ACC112 (cell line): ENCODE measurements around the gene RBM20.
"Not testable (repeated sequence)": the region's sequence is repeated elsewhere in the genome, so short reads cannot be mapped to it uniquely, and the experiment has no call there.

ENCODE experiments used
- H2AFZ ChIP-seq: fragments of 200-600 bp; sonication (generic); one replicate; pipeline ENCODE4 v1.6.0; 2017; ENCODE audit warnings: antibody characterized with exemption, low read length; ENCODE audit not compliant: unreplicated experiment
- H3K27ac ChIP-seq: fragments of 200-600 bp; sonication (generic); 2 replicates; pipeline ENCODE4 v1.5.1; 2014; ENCODE audit warnings: low read depth, mild to moderate bottlenecking, antibody characterized with exemption, low read length, moderate library complexity
- H3K27me3 ChIP-seq: fragments of 200-600 bp; sonication (generic); 2 replicates; pipeline ENCODE4 v1.6.1; 2014; ENCODE audit warnings: mild to moderate bottlenecking, antibody characterized with exemption, low read length, moderate library complexity, mixed read lengths; ENCODE audit not compliant: insufficient read depth
- H3K36me3 ChIP-seq: fragments of 200-600 bp; sonication (generic); 2 replicates; pipeline ENCODE4 v1.6.1; 2016; ENCODE audit warnings: mild to moderate bottlenecking, antibody characterized with exemption, low read length, moderate library complexity, mixed read lengths; ENCODE audit not compliant: insufficient read depth
- H3K4me1 ChIP-seq: fragments of 200-600 bp; sonication (generic); one replicate; pipeline ENCODE4 v1.6.1; 2016; ENCODE audit warnings: low read length, mixed read lengths; ENCODE audit not compliant: insufficient read depth, unreplicated experiment, control insufficient read depth
- H3K4me3 ChIP-seq: fragments of 200-600 bp; sonication (generic); 2 replicates; pipeline ENCODE4 v1.5.1; 2014; ENCODE audit warnings: mild to moderate bottlenecking, low read depth, low read length
- H3K79me2 ChIP-seq: fragments of 200-600 bp; sonication (generic); one replicate; pipeline ENCODE4 v1.6.0; 2016; ENCODE audit warnings: low read length; ENCODE audit not compliant: control insufficient read depth, unreplicated experiment, insufficient read depth

Gene RBM20

GRCh38 chr10:110865186-110865808, 221.2 kb downstream of the RBM20 start:
- H3K36me3 ChIP-seq, result no peaks in the 10 kb centered on the region
- H3K27me3 ChIP-seq, result no peaks in the 10 kb centered on the region
- H3K4me3 ChIP-seq, result peak overlapping the region; percentile 25; the same call in 1 of the 2 replicates
- peak overlapping the region; percentile 76 for H2AFZ ChIP-seq
- H3K4me1 ChIP-seq, result peaks cover 23% of the 10 kb centered on the region
- no peaks in the 10 kb centered on the region for H3K79me2 ChIP-seq
- peak overlapping the region; percentile 11 for H3K27ac ChIP-seq

DNA sequence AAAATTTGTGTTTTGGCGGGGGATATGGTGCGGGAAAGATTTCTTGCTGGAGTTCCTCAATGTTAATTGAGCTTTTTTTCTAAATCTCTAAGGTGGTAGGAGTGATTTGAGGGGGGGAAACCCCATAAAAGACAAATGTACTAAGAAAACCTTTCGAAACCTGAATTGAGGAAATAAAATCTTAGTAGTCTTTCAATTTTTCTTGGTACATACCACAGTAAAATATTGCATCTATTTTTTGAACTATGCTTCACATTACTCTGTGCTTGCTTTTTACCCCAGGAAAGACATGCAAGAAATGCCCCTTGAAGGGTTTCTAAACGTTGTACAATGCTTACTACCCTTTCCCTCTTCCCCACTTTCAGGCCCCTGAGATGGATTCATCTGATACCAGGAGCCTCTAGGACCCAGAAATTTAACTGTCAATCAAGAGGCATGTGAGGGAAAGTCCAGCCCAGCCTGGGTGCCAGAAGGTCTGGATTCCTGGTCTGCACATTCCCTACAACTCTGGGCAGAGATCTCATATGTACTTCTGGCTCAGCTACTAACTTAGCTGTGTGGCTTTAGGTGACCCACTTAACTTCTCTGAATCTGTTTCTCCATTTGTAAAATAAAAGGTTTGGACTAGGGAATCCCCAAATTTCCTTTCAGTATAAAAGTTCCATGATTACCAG, 221.8 kb downstream of the RBM20 start:
- Histone ChIP-seq H3K36me3 (no peaks in the 10 kb centered on the region), H3K27ac (no peak overlapping the region), H2AFZ (no peak overlapping the region), H3K4me1 (peaks cover 26% of the 10 kb centered on the region), H3K4me3 (no peak overlapping the region), H3K79me2 (no peaks in the 10 kb centered on the region), H3K27me3 (no peaks in the 10 kb centered on the region)

- not testable (repeated sequence) for H3K4me3 ChIP-seq, H3K27ac ChIP-seq, H2AFZ ChIP-seq, H3K79me2 ChIP-seq, H3K36me3 ChIP-seq, H3K27me3 ChIP-seq
- H3K4me1 ChIP-seq, result peaks cover 29% of the 10 kb centered on the region
Observed at GRCh38 chr10:110867011-110867806, 223.1 kb downstream of the RBM20 start.

- no peak overlapping the region for H2AFZ ChIP-seq
Observed at GRCh38 chr10:110867807-110868465, 223.8 kb downstream of the RBM20 start.

DNA sequence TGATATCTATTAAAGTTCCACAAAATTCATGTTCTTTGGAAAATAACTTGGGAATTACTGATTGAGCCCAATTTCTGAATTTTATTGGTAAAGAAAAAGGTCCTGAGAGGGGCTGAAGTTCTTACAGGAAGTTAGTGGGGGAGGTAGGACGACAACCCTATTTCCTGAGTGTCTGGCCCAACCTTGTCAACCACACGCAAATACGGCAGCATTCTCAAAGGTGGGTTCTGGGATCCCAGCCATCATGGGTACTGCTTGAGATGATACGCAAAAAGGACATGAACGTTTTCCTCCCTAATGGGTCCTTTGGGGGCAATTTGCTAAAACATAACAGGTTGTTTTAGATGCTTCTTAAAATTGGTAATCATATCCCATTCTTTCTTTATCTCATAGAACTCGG, 224.8 kb downstream of the RBM20 start:
- H3K36me3 ChIP-seq, result no peaks in the 10 kb centered on the region
- no peak overlapping the region for H3K4me3 ChIP-seq
- no peak overlapping the region for H3K27ac ChIP-seq
- H2AFZ ChIP-seq, result no peak overlapping the region
- H3K4me1 ChIP-seq, result peaks cover 29% of the 10 kb centered on the region
- no peaks in the 10 kb centered on the region for H3K27me3 ChIP-seq
- peaks cover 14% of the 10 kb centered on the region for H3K79me2 ChIP-seq

More at GRCh38 chr10:110867807-110868465, 223.8 kb downstream of the RBM20 start:
- Histone ChIP-seq H3K36me3 (no peaks in the 10 kb centered on the region), H3K27ac (no peak overlapping the region), H3K4me3 (no peak overlapping the region), H3K27me3 (no peaks in the 10 kb centered on the region), H3K4me1 (peaks cover 29% of the 10 kb centered on the region), H3K79me2 (peaks cover 5% of the 10 kb centered on the region)

DNA sequence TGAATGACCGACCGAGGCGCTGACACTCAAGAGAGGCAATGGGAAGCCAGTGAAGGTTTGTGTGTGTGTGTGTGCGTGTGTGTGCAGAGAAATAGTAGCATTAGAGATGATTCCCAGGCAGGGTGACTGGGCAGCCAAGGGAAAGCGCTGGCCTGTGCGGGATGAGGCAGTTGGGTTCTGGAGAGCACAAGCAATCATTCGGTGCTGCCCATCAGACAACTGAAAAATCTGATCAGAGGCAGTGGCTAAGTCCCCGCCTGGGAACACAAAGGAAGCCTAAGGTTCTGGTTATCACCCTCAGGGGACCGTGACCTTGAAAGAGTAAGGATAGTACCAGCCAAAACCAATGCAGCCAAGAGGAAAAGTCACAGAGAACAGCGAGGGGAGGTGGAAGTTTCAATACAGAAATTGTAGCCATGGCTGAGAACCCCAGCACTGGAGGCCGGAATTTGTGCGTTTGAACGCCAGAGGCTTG, 226.7 kb downstream of the RBM20 start:
- Histone ChIP-seq H3K79me2 (peaks cover 31% of the 10 kb centered on the region), H2AFZ (peak overlapping the region; percentile 74), H3K4me3 (peak overlapping the region; percentile 87), H3K4me1 (peaks cover 15% of the 10 kb centered on the region), H3K27me3 (no peaks in the 10 kb centered on the region), H3K36me3 (no peaks in the 10 kb centered on the region), H3K27ac (peak overlapping the region; percentile 51)

DNA sequence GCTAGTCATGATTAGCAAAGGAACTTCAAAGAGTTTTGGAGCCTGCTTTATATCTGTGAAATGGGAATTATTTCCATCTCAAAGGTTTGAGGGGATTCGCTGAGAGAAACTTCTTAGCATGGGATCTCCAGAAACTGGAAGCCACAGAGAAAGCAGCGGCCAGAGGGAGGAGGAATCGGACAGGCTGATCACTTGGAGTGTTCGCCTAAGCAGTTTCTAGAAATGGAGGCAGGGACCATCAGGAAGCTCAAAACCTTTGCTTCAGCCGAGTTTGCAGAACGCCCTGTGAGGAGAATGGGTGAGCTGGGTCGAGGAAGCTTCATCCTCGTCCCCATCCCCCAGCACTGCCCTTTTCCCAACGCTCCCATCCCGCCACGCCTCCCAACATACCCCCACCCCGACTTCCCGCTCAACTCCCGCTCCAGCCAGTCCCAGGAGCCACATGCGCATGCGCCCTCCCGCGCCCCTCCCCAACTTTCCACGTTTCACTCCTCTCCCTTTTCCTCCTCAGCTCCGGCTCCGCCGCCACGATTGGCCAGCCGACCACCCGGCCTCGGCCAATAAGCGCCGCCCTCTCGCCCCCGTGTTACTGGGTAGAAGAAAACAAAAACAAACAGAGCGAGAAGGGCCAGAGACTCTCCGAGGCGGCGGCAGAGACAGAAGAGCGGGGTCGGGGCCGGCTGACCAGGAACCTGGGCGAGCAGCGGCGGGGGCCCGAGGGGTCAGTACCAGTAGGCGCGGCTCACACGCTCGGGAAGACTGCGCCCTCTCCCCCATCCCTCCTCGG, 227.4 kb downstream of the RBM20 start, which contains the start of gene PDCD4:
PDCD4 (plus strand) TSS at position 631 of the 787 bp plus-strand sequence. CDS start 4,100 bp downstream, outside the sequence.
- H3K27ac ChIP-seq, result peak within 1 kb of the TSS; percentile 76
- peaks cover 11% of the 10 kb centered on the region for H3K4me1 ChIP-seq
- H3K27me3 ChIP-seq, result no peaks in the 10 kb centered on the region
- H3K4me3 ChIP-seq, result peak within 1 kb of the TSS; percentile 87
- H3K36me3 ChIP-seq, result no peaks in the 10 kb centered on the region; the same call in 1 of the 2 replicates
- H3K79me2 ChIP-seq, result peaks cover 32% of the 10 kb centered on the region
- H2AFZ ChIP-seq, result peak within 1 kb of the TSS; percentile 74

DNA sequence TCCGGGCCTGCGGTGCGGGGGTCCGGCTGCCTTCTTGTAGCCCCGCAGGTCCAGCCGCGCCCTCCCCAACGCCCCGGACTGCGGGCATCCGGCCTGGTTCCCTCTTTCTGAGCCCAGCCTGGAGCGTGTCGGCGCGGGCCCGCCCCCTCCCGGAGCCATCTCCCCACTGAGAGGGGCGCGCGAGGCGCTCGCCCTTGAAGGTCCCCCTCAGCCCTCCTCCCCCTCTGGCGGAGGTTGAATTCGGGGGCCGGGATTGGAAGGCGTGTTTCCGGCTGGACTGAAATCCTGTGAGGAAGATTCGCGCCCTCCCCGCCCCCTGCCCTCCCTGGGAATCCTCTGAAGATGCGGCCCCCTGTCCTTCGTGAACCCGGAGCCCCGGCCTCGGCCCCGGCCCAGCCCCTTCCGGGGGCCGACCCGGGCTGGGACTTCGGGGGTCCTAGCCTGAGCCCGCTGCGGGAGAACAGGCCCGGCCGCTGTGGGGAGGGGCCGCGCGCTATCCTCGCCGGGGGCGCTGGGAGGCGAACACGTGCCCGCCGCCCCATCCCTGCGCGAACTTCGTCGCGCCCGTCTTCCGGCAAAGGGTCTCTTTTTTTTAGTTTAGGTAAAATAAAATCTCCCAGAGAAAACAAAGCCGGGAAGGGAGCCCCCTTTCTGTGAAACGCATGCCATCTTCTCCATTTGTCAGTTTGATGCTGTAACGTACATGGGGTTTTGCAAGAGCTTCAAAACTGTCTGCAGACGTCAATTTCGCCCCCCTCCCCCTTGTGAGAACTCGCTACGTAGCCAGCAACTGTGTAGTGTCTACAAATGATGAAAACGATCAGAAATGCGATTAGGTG, 228.2 kb downstream of the RBM20 start:
- peaks cover 11% of the 10 kb centered on the region for H3K4me1 ChIP-seq

More for the DNA sequence above, 228.2 kb downstream of the RBM20 start:
- peak overlapping the region; percentile 87 for H3K4me3 ChIP-seq
- H3K36me3 ChIP-seq, result no peaks in the 10 kb centered on the region; the same call in 1 of the 2 replicates
- H3K27me3 ChIP-seq, result no peaks in the 10 kb centered on the region
- peak overlapping the region; percentile 76 for H3K27ac ChIP-seq
- peaks cover 32% of the 10 kb centered on the region for H3K79me2 ChIP-seq
- H2AFZ ChIP-seq, result peak overlapping the region; percentile 64
